GM12878 (cell line): ENCODE results near the gene CFI. TPM values are rescaled to one million over a fixed set of nuclear protein-coding genes. Genes with fewer than 3 reads are reported as not detected.

Experiments
- CHD2 ChIP-seq: IDR thresholded peaks from 2 replicates; pipeline ENCODE4 v1.6.1; 2011; ENCODE audit warnings: low read depth, low read length, improper control_type of control experiment, borderline replicate concordance
- EED ChIP-seq: sonication (generic); IDR thresholded peaks from 2 replicates; pipeline ENCODE4 v1.6.1; 2016; ENCODE audit warnings: antibody characterized with exemption, low read depth
- GABPA ChIP-seq: IDR thresholded peaks from 2 replicates; pipeline ENCODE4 v1.6.1; 2014; ENCODE audit warnings: antibody characterized with exemption, low read depth, mild to moderate bottlenecking, inconsistent platforms
- KAT2A ChIP-seq: conservative IDR thresholded peaks from 2 replicates; pipeline ENCODE4 v1.6.1; 2011; ENCODE audit warnings: low read depth, low read length; ENCODE audit not compliant: control insufficient read depth
- NFYB ChIP-seq: IDR thresholded peaks from 2 replicates; pipeline ENCODE4 v1.6.1; 2011; ENCODE audit warnings: low read depth, mild to moderate bottlenecking, low read length, improper control_type of control experiment, moderate library complexity; ENCODE audit not compliant: insufficient read depth
- SIX5 ChIP-seq: IDR thresholded peaks from 2 replicates; pipeline ENCODE4 v1.6.1; 2011; ENCODE audit warnings: mild to moderate bottlenecking, low read depth, low read length, moderate library complexity; ENCODE audit not compliant: severe bottlenecking
- SREBF2 ChIP-seq: IDR thresholded peaks from 2 replicates; pipeline ENCODE4 v1.6.1; 2012; ENCODE audit warnings: mild to moderate bottlenecking, low read length
- TAF1 ChIP-seq: IDR thresholded peaks from 2 replicates; pipeline ENCODE4 v1.6.1; 2011; ENCODE audit warnings: mild to moderate bottlenecking, low read depth, low read length, borderline replicate concordance
- WRNIP1 ChIP-seq: IDR thresholded peaks from 2 replicates; pipeline ENCODE4 v1.6.1; 2011; ENCODE audit warnings: low read depth, low read length, improper control_type of control experiment, borderline replicate concordance
- polyA plus RNA-seq, 11 experiments: library from polyadenylated mRNA; depleted of rRNA in 4 of 11; unstranded in 6 of 11; stranded (reverse) in 5 of 11; fragments of >200 nt; fragmentation: Nextera tagmentation in 4 of 11; fragmentation: Illumina TruSeq in 1 of 11; extraction: Ambion mirVana in 4 of 11; extraction: Trizol in 1 of 11; gene quantifications; 1 replicate in 1 of 11; 2 replicates in 10 of 11; pipeline versions ENCODE4 v1.2.1 to v1.2.3, GENCODE V29; 2011 to 2016; ENCODE audit warnings: inconsistent platforms in 2 of 11, missing spikeins in 2 of 11, low read depth in 1 of 11
- total RNA-seq, 4 experiments: library from RNA; depleted of rRNA in 3 of 4; stranded (reverse); fragments of >200 nt in 3 of 4; fragmentation: Illumina TruSeq in 1 of 4; extraction: Trizol in 1 of 4; gene quantifications; 2 replicates each; pipeline versions ENCODE4 v1.2.1 to v1.2.3, GENCODE V29; 2013 to 2021
- TF ChIP-seq, protein P1 (sequence below): fragments of 450-650 bp; IDR thresholded peaks from 2 replicates; pipeline ENCODE4 v1.6.1; 2017; ENCODE audit warnings: mild to moderate bottlenecking, moderate library complexity
- TF ChIP-seq, protein P2 (sequence below): IDR thresholded peaks from 2 replicates; pipeline ENCODE4 v1.6.1; 2011; ENCODE audit warnings: borderline replicate concordance, low read depth, mild to moderate bottlenecking, moderate library complexity, mixed read lengths, low read length; ENCODE audit not compliant: insufficient read depth; ENCODE audit errors: extremely low read length
- TF ChIP-seq, protein P3 (sequence below): fragments of 450-650 bp; IDR thresholded peaks from 2 replicates; pipeline ENCODE4 v1.6.1; 2016; ENCODE audit warnings: mild to moderate bottlenecking
- TF ChIP-seq, protein P4 (sequence below): IDR thresholded peaks from 2 replicates; pipeline ENCODE4 v1.6.1; 2011; ENCODE audit warnings: low read depth, low read length, improper control_type of control experiment, borderline replicate concordance
- TF ChIP-seq, protein P5 (sequence below): fragments of 150-350 bp; IDR thresholded peaks from 2 replicates; pipeline ENCODE4 v1.6.1; 2014; ENCODE audit warnings: mild to moderate bottlenecking, low read depth, low read length
- TF ChIP-seq, protein P6 (sequence below): IDR thresholded peaks from 2 replicates; pipeline ENCODE4 v1.6.1; 2011; ENCODE audit warnings: borderline replicate concordance, low read depth, mild to moderate bottlenecking, moderate library complexity, low read length; ENCODE audit not compliant: insufficient read depth, poor library complexity, severe bottlenecking

Gene CFI
- total and polyA plus RNA-seq, 10 of the 15 experiments (the other 5 are each of a cell fraction or from before 2014, with no cell fraction given): 0.15 to 0.28 TPM; not detected in 8

DNA sequence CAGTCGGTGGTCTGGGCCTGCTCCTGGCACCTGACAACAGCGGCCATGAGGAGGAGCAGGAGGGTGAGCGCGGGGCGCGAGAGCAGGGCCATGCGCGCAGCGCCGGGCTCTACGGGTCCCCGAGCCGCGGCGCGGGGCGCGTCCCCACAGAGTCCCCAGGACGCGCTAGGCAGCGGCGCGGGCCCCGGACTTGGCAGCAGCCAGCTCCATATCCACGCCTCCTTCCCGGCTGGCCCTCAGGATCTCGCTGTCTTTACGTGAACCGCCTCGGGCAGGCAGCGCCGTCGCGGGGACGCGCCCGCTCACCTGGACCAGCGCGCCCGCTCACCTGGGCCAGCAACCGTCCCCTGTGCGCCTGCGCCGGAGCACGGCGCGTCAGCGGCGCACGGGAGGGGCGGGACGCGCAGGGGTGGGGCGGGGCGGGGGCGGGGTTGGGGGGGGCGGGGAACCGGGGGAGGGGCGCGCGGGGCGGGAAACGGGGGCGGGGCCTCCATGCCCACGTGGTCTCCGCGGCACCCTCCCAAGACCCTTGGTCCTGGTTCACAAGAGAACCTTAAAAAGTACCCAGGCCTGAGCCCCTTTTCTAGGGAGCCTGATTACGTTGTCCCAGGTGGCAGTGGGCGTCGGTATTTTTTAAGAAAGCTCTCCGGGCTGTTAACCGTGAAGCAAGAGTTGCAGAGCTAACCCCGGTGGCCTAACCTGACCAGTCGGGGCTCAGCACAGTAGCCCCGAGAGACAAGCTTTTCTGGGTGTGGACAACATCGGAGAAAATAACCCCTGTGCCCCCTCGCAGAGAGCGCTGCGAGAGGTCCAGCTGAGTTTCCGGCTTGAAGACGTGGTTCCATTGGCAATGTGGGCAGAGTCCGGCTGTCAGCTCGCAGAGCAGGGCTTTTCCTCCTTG is 71.8 kb downstream of the CFI start, which contains the start of gene PLA2G12A (continued):
- TF ChIP-seq, protein P1, sequence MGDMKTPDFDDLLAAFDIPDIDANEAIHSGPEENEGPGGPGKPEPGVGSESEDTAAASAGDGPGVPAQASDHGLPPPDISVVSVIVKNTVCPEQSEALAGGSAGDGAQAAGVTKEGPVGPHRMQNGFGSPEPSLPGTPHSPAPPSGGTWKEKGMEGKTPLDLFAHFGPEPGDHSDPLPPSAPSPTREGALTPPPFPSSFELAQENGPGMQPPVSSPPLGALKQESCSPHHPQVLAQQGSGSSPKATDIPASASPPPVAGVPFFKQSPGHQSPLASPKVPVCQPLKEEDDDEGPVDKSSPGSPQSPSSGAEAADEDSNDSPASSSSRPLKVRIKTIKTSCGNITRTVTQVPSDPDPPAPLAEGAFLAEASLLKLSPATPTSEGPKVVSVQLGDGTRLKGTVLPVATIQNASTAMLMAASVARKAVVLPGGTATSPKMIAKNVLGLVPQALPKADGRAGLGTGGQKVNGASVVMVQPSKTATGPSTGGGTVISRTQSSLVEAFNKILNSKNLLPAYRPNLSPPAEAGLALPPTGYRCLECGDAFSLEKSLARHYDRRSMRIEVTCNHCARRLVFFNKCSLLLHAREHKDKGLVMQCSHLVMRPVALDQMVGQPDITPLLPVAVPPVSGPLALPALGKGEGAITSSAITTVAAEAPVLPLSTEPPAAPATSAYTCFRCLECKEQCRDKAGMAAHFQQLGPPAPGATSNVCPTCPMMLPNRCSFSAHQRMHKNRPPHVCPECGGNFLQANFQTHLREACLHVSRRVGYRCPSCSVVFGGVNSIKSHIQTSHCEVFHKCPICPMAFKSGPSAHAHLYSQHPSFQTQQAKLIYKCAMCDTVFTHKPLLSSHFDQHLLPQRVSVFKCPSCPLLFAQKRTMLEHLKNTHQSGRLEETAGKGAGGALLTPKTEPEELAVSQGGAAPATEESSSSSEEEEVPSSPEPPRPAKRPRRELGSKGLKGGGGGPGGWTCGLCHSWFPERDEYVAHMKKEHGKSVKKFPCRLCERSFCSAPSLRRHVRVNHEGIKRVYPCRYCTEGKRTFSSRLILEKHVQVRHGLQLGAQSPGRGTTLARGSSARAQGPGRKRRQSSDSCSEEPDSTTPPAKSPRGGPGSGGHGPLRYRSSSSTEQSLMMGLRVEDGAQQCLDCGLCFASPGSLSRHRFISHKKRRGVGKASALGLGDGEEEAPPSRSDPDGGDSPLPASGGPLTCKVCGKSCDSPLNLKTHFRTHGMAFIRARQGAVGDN: peak; percentile 32
- TF ChIP-seq KAT2A (no peak), CHD2 (0 out of 2 replicates have a peak, but pooled peaks have one; percentile 28), SREBF2 (no peak), GABPA (no peak), TAF1 (no peak), SIX5 (no peak), NFYB (no peak), EED (no peak), WRNIP1 (no peak)
- TF ChIP-seq, protein P2, sequence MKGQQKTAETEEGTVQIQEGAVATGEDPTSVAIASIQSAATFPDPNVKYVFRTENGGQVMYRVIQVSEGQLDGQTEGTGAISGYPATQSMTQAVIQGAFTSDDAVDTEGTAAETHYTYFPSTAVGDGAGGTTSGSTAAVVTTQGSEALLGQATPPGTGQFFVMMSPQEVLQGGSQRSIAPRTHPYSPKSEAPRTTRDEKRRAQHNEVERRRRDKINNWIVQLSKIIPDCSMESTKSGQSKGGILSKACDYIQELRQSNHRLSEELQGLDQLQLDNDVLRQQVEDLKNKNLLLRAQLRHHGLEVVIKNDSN: peak; percentile 76
- TF ChIP-seq, protein P3, sequence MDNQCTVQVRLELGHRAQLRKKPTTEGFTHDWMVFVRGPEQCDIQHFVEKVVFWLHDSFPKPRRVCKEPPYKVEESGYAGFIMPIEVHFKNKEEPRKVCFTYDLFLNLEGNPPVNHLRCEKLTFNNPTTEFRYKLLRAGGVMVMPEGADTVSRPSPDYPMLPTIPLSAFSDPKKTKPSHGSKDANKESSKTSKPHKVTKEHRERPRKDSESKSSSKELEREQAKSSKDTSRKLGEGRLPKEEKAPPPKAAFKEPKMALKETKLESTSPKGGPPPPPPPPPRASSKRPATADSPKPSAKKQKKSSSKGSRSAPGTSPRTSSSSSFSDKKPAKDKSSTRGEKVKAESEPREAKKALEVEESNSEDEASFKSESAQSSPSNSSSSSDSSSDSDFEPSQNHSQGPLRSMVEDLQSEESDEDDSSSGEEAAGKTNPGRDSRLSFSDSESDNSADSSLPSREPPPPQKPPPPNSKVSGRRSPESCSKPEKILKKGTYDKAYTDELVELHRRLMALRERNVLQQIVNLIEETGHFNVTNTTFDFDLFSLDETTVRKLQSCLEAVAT: 0 out of 2 replicates have a peak, but pooled peaks have one; percentile 24
- TF ChIP-seq, protein P4, sequence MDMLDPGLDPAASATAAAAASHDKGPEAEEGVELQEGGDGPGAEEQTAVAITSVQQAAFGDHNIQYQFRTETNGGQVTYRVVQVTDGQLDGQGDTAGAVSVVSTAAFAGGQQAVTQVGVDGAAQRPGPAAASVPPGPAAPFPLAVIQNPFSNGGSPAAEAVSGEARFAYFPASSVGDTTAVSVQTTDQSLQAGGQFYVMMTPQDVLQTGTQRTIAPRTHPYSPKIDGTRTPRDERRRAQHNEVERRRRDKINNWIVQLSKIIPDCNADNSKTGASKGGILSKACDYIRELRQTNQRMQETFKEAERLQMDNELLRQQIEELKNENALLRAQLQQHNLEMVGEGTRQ: peak; percentile 49
- TF ChIP-seq, protein P5, sequence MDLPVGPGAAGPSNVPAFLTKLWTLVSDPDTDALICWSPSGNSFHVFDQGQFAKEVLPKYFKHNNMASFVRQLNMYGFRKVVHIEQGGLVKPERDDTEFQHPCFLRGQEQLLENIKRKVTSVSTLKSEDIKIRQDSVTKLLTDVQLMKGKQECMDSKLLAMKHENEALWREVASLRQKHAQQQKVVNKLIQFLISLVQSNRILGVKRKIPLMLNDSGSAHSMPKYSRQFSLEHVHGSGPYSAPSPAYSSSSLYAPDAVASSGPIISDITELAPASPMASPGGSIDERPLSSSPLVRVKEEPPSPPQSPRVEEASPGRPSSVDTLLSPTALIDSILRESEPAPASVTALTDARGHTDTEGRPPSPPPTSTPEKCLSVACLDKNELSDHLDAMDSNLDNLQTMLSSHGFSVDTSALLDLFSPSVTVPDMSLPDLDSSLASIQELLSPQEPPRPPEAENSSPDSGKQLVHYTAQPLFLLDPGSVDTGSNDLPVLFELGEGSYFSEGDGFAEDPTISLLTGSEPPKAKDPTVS: no peak
- TF ChIP-seq, protein P6, sequence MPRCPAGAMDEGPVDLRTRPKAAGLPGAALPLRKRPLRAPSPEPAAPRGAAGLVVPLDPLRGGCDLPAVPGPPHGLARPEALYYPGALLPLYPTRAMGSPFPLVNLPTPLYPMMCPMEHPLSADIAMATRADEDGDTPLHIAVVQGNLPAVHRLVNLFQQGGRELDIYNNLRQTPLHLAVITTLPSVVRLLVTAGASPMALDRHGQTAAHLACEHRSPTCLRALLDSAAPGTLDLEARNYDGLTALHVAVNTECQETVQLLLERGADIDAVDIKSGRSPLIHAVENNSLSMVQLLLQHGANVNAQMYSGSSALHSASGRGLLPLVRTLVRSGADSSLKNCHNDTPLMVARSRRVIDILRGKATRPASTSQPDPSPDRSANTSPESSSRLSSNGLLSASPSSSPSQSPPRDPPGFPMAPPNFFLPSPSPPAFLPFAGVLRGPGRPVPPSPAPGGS: no peak
